Immature natural killer cell (primary cell): ENCODE results near the gene OR5B2. TPM values are rescaled to one million over a fixed set of nuclear protein-coding genes. Genes with fewer than 3 reads are reported as not detected.
"Not testable (repeated sequence)": the region's sequence is repeated elsewhere in the genome, so short reads cannot be mapped to it uniquely, and the experiment has no call there.

Source experiments
- DNase-seq, 3 donors: peaks; one replicate each; pipeline ENCODE4 v3.0.0; 2022; ENCODE audit warnings: mixed read lengths in 1 of 3
- H3K27ac Mint-ChIP-seq, 6 donors: one replicate each; pipeline ENCODE4 v1.8.0; 2020; ENCODE audit warnings: mixed read lengths in 6 of 6, mild to moderate bottlenecking in 5 of 6, inconsistent platforms in 4 of 6, moderate library complexity in 3 of 6
- H3K27me3 Mint-ChIP-seq, 3 donors: one replicate each; pipeline ENCODE4 v1.8.0; 2020 to 2021; ENCODE audit warnings: low read depth in 3 of 3, mild to moderate bottlenecking in 3 of 3, mixed read lengths in 3 of 3, moderate library complexity in 3 of 3, inconsistent platforms in 1 of 3
- H3K36me3 Mint-ChIP-seq, 3 donors: one replicate each; pipeline ENCODE4 v1.8.0; 2020; ENCODE audit warnings: mixed read lengths in 3 of 3, inconsistent platforms in 2 of 3, mild to moderate bottlenecking in 2 of 3
- H3K4me1 Mint-ChIP-seq, 2 donors: one replicate each; pipeline ENCODE4 v1.8.0; 2020; ENCODE audit warnings: inconsistent platforms in 2 of 2, mild to moderate bottlenecking in 2 of 2, mixed read lengths in 2 of 2, moderate library complexity in 1 of 2
- H3K4me3 Mint-ChIP-seq, 5 donors: one replicate each; pipeline ENCODE4 v1.8.0; 2020; ENCODE audit warnings: mild to moderate bottlenecking in 5 of 5, mixed read lengths in 5 of 5, inconsistent platforms in 3 of 5, moderate library complexity in 3 of 5
- H3K9me3 Mint-ChIP-seq, 6 donors: one replicate each; pipeline ENCODE4 v1.8.0; 2020; ENCODE audit warnings: mild to moderate bottlenecking in 6 of 6, mixed read lengths in 6 of 6, inconsistent platforms in 4 of 6, moderate library complexity in 3 of 6
- polyA plus RNA-seq, 3 donors: library from polyadenylated mRNA; unstranded; fragments of 300-500 nt; fragmentation: Illumina TruSeq; gene quantifications; one replicate each; pipeline ENCODE4 v1.2.3, GENCODE V29; 2021

The OR5B2 gene
- polyA plus RNA-seq: not detected

- H3K36me3 Mint-ChIP-seq: no peaks in the 10 kb centered on the region
- H3K9me3 Mint-ChIP-seq: peaks cover 0 to 18% (median 1%) of the 10 kb centered on the region in 6 donors
- no peaks in the 10 kb centered on the region for H3K4me1 Mint-ChIP-seq
- no peak within 1 kb of the TSS for H3K27ac Mint-ChIP-seq
- H3K27me3 Mint-ChIP-seq: peaks cover 2 to 6% (median 4%) of the 10 kb centered on the region in 3 donors
- DNase-seq: no peak
- no peak within 1 kb of the TSS for H3K4me3 Mint-ChIP-seq
Observed at GRCh38 chr11:58428021-58428420, at the start of gene OR5B2. Gene OR5B2 (minus strand): TSS chr11:58428121. CDS start chr11:58423261, 4,860 bp downstream.

GRCh38 chr11:58471892-58472291 is 44.0 kb upstream of the OR5B2 start:
- H3K27me3 Mint-ChIP-seq: peaks cover 0 to 5% (median 4%) of the 10 kb centered on the region in 3 donors
- H3K9me3 Mint-ChIP-seq: peaks cover 13 to 51% (median 22%) of the 10 kb centered on the region in 6 donors
- no peak overlapping the region for H3K27ac Mint-ChIP-seq
- no peaks in the 10 kb centered on the region for H3K4me1 Mint-ChIP-seq
- H3K4me3 Mint-ChIP-seq: no peak overlapping the region
- no peak for DNase-seq
- peaks cover 0 to 7% (median 0%) of the 10 kb centered on the region in 3 donors for H3K36me3 Mint-ChIP-seq

GRCh38 chr11:58466293-58466692 is 38.4 kb upstream of the OR5B2 start:
- Mint-ChIP-seq H3K4me1 (no peaks in the 10 kb centered on the region), H3K9me3 (peaks cover 0 to 13% (median 8%) of the 10 kb centered on the region in 6 donors), H3K36me3 (no peaks in the 10 kb centered on the region), H3K4me3 (no peak overlapping the region), H3K27ac (no peak overlapping the region), H3K27me3 (peaks cover 0 to 12% (median 2%) of the 10 kb centered on the region in 3 donors)
- no peak for DNase-seq

- no peak for DNase-seq
- no peak overlapping the region for H3K27ac Mint-ChIP-seq
- H3K9me3 Mint-ChIP-seq: peaks cover 0 to 10% (median 5%) of the 10 kb centered on the region in 6 donors
- H3K4me3 Mint-ChIP-seq: no peak overlapping the region
- H3K27me3 Mint-ChIP-seq: peaks cover 0 to 12% (median 2%) of the 10 kb centered on the region in 3 donors
- no peaks in the 10 kb centered on the region for H3K36me3 Mint-ChIP-seq
- H3K4me1 Mint-ChIP-seq: no peaks in the 10 kb centered on the region
Observed at GRCh38 chr11:58465690-58466089, 37.8 kb upstream of the OR5B2 start.

GRCh38 chr11:58451585-58451984 is 23.7 kb upstream of the OR5B2 start:
- no peak for DNase-seq
- Mint-ChIP-seq H3K4me3 (no peak overlapping the region), H3K27me3 (peaks cover 4 to 7% (median 6%) of the 10 kb centered on the region in 3 donors), H3K36me3 (no peaks in the 10 kb centered on the region), H3K9me3 (peaks cover 0 to 6% (median 0%) of the 10 kb centered on the region in 6 donors), H3K27ac (no peak overlapping the region), H3K4me1 (no peaks in the 10 kb centered on the region)

- Mint-ChIP-seq H3K36me3 (no peaks in the 10 kb centered on the region), H3K9me3 (peaks cover 0 to 6% (median 0%) of the 10 kb centered on the region in 6 donors), H3K27me3 (peaks cover 6 to 9% (median 7%) of the 10 kb centered on the region in 3 donors)
Observed at GRCh38 chr11:58446294-58446693, 18.4 kb upstream of the OR5B2 start.

GRCh38 chr11:58444300-58444699 is 16.4 kb upstream of the OR5B2 start:
- no peak for DNase-seq
- Mint-ChIP-seq H3K36me3 (no peaks in the 10 kb centered on the region), H3K4me3 (no peak overlapping the region), H3K27me3 (peaks cover 5 to 13% (median 7%) of the 10 kb centered on the region in 3 donors), H3K27ac (no peak overlapping the region), H3K4me1 (no peaks in the 10 kb centered on the region), H3K9me3 (peaks cover 0 to 4% (median 0%) of the 10 kb centered on the region in 6 donors)

More at GRCh38 chr11:58446294-58446693, 18.4 kb upstream of the OR5B2 start:
- Mint-ChIP-seq H3K27ac (no peak overlapping the region), H3K4me1 (no peaks in the 10 kb centered on the region), H3K4me3 (no peak overlapping the region)
- no peak for DNase-seq

GRCh38 chr11:58442136-58442535 is 14.2 kb upstream of the OR5B2 start, which contains the start of gene OR5B12:
Gene OR5B12 (minus strand): TSS chr11:58442236. CDS start chr11:58440151, 2,085 bp downstream.
- Mint-ChIP-seq H3K4me1 (no peaks in the 10 kb centered on the region), H3K4me3 (no peak within 1 kb of the TSS), H3K36me3 (no peaks in the 10 kb centered on the region), H3K9me3 (peaks cover 0 to 2% (median 0%) of the 10 kb centered on the region in 6 donors), H3K27me3 (peaks cover 5 to 9% (median 6%) of the 10 kb centered on the region in 3 donors), H3K27ac (no peak within 1 kb of the TSS)
- DNase-seq: no peak

- Mint-ChIP-seq H3K4me1 (no peaks in the 10 kb centered on the region), H3K27ac (no peak overlapping the region), H3K27me3 (peaks cover 2 to 6% (median 4%) of the 10 kb centered on the region in 3 donors), H3K36me3 (no peaks in the 10 kb centered on the region), H3K4me3 (no peak overlapping the region), H3K9me3 (no peaks in the 10 kb centered on the region)
- no peak for DNase-seq
Observed at GRCh38 chr11:58438486-58438885, 10.6 kb upstream of the OR5B2 start.

- H3K27ac Mint-ChIP-seq: no peak overlapping the region
- no peaks in the 10 kb centered on the region for H3K36me3 Mint-ChIP-seq
- H3K27me3 Mint-ChIP-seq: peaks cover 0 to 4% (median 2%) of the 10 kb centered on the region in 3 donors
- no peak overlapping the region for H3K4me3 Mint-ChIP-seq
- DNase-seq: no peak
- H3K4me1 Mint-ChIP-seq: no peaks in the 10 kb centered on the region
- peaks cover 0 to 6% (median 0%) of the 10 kb centered on the region in 6 donors for H3K9me3 Mint-ChIP-seq
Observed at GRCh38 chr11:58434217-58434616, 6.3 kb upstream of the OR5B2 start.

GRCh38 chr11:58433638-58434203 is 5.8 kb upstream of the OR5B2 start:
- Mint-ChIP-seq H3K36me3 (no peaks in the 10 kb centered on the region), H3K27me3 (peaks cover 1 to 2% (median 1%) of the 10 kb centered on the region in 3 donors), H3K9me3 (peaks cover 0 to 11% (median under 1%) of the 10 kb centered on the region in 6 donors), H3K4me3 (no peak overlapping the region), H3K27ac (no peak overlapping the region), H3K4me1 (no peaks in the 10 kb centered on the region)
- DNase-seq: no peak

GRCh38 chr11:58429273-58429672 is 1.4 kb upstream of the OR5B2 start:
- Mint-ChIP-seq H3K4me3 (no peak overlapping the region), H3K9me3 (peaks cover 0 to 18% (median 1%) of the 10 kb centered on the region in 6 donors), H3K4me1 (no peaks in the 10 kb centered on the region), H3K27me3 (peaks cover 1 to 5% (median 4%) of the 10 kb centered on the region in 3 donors), H3K36me3 (no peaks in the 10 kb centered on the region), H3K27ac (no peak overlapping the region)
- no peak for DNase-seq

- Mint-ChIP-seq H3K4me3 (no peak within 1 kb of the TSS), H3K36me3 (peaks cover 0 to 6% (median 5%) of the 10 kb centered on the region in 3 donors), H3K9me3 (peaks cover 10 to 36% (median 22%) of the 10 kb centered on the region in 6 donors), H3K4me1 (no peaks in the 10 kb centered on the region), H3K27me3 (peaks cover 0 to 16% (median 4%) of the 10 kb centered on the region in 3 donors), H3K27ac (no peak within 1 kb of the TSS)
- no peak for DNase-seq
Observed at GRCh38 chr11:58406774-58407173, 21.1 kb downstream of the OR5B2 start, which contains the start of gene OR5B3. Gene OR5B3 (minus strand): TSS chr11:58406874. CDS start chr11:58403409, 3,465 bp downstream.

- not testable (repeated sequence) for H3K4me1 Mint-ChIP-seq, H3K27me3 Mint-ChIP-seq, H3K9me3 Mint-ChIP-seq, H3K4me3 Mint-ChIP-seq, H3K36me3 Mint-ChIP-seq, H3K27ac Mint-ChIP-seq, DNase-seq
Observed at GRCh38 chr11:58399622-58400021, 28.3 kb downstream of the OR5B2 start.
